ENCODE data around the gene SH3PXD2A. TPM values are rescaled to one million over a fixed set of nuclear protein-coding genes. Genes with fewer than 3 reads are reported as not detected.

SH3PXD2A gene
- total RNA-seq, 5 donors from 2014 or later (not counting 1 experiment from before 2014, with no cell fraction given) = 5.8 to 11.8 (median 9.8) TPM

DNA sequence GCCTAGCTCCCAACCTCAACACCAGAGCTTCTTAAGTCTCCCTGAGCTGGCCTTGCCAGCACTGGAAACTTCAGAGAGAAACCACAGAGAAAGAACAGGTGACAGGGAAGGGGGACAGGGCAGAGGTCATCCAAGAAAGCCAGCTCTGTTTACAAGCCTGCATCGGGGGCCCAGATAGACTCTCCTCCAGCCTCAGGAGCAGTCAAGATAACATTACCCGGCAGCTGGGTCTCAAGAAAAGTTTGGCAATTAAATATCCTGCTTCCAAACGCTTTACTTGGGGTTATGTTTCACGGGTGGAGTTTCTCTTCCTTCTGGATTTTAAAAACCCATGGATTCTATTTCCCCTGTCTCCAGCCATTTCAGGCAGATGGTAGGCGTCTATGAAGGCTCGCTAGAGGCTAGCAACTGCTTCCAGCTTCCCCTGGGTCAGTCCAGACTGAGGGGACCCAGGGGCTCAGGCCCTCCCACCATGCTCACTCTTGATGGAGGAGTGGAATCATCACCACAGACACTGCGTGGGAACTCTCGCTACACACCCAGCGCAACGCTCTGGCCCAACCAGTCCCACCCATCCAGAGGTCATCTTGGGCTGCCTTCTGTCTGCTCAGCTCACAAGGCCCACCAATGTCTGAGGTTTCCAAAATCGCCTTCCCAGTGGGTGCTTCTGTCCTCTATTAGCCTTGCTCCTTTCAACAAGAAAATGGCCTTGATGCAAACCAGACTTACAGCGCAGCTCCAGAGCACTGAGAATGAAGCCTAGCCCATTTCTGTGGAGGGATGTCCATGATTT, 48.8 kb downstream of the SH3PXD2A start:
- Mint-ChIP-seq H3K4me1 (peaks cover 10 to 16% (median 16%) of the 10 kb centered on the region in 3 donors), H3K36me3 (no peaks in the 10 kb centered on the region), H3K27ac (no peak overlapping the region), H3K27me3 (no peaks in the 10 kb centered on the region), H3K9me3 (no peaks in the 10 kb centered on the region), H3K4me3 (no peak overlapping the region)
- Histone ChIP-seq H3K27ac (ENCODE audit: low read length) (no peak overlapping the region), H3K9me3 (no peaks in the 10 kb centered on the region), H3K4me1 (ENCODE audit: control insufficient read depth in 1 of 2, extremely low read depth in 1 of 2, insufficient read depth in 2 of 2, low read length in 2 of 2) (peaks cover 7 to 10% of the 10 kb centered on the region in 2 experiments), H3K27me3 (replicated peaks in 1 of 2; ENCODE audit: control insufficient read depth in 2 of 2, extremely low read depth in 1 of 2, insufficient read depth in 2 of 2, low read length in 1 of 2) (peaks cover 0 to 6% of the 10 kb centered on the region in 2 experiments), H3K36me3 (ENCODE audit: control insufficient read depth in 2 of 2, extremely low read depth in 1 of 2, insufficient read depth in 1 of 2, low read length in 1 of 2) (no peaks in the 10 kb centered on the region), H3K4me3 (ENCODE audit: control insufficient read depth in 1 of 2, extremely low read depth in 1 of 2, low read length in 1 of 2) (no peak overlapping the region)
- ATAC-seq (replicated peaks in 1 of 4) = no peak
- ChIA-PET CTCF (no interaction called here), POLR2A (no interaction called here)
- DNase-seq = no peak
- WGBS (ENCODE audit: insufficient coverage) = 93% methylated on average over 7 of the region's 12 CpGs

DNA sequence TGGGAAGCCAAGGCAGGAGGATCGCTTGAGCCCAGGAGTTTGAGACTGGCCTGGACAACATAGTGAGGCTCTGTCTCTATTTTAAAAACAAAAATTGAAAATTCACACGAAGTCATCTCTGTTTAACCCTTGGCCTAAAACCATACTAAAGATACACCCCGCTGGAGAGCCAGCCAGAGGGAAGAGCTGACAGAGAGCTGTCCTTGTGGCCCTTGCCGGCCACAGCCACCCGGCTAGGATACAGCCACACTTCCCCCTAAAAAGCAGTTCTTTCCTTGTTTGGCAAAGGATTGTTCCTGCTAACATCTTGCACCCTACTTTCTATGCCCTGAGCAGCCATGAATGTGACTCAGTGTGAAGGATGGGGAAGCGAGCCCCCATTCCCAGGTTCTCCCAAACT, 49.6 kb downstream of the SH3PXD2A start:
- H3K36me3 Mint-ChIP-seq = no peaks in the 10 kb centered on the region
- Histone ChIP-seq H3K36me3 (ENCODE audit: control insufficient read depth in 2 of 2, extremely low read depth in 1 of 2, insufficient read depth in 1 of 2, low read length in 1 of 2) (no peaks in the 10 kb centered on the region), H3K4me3 (ENCODE audit: control insufficient read depth in 1 of 2, extremely low read depth in 1 of 2, low read length in 1 of 2) (no peak overlapping the region), H3K9me3 (no peaks in the 10 kb centered on the region), H3K27ac (ENCODE audit: low read length) (no peak overlapping the region), H3K4me1 (ENCODE audit: control insufficient read depth in 1 of 2, extremely low read depth in 1 of 2, insufficient read depth in 2 of 2, low read length in 2 of 2) (peaks cover 7 to 15% of the 10 kb centered on the region in 2 experiments), H3K27me3 (replicated peaks in 1 of 2; ENCODE audit: control insufficient read depth in 2 of 2, extremely low read depth in 1 of 2, insufficient read depth in 2 of 2, low read length in 1 of 2) (peaks cover 0 to 6% of the 10 kb centered on the region in 2 experiments)
- DNase-seq (no peak), ATAC-seq (replicated peaks in 1 of 4) (no peak)
- peaks cover 14 to 21% (median 21%) of the 10 kb centered on the region in 3 donors for H3K4me1 Mint-ChIP-seq
- CTCF ChIA-PET = no interaction called here
- no peaks in the 10 kb centered on the region for H3K9me3 Mint-ChIP-seq
- H3K4me3 Mint-ChIP-seq = no peak overlapping the region
- H3K27ac Mint-ChIP-seq = no peak overlapping the region
- H3K27me3 Mint-ChIP-seq = no peaks in the 10 kb centered on the region
- POLR2A ChIA-PET = no interaction called here
- WGBS (ENCODE audit: insufficient coverage) = 60% methylated on average over 2 of the region's 6 CpGs

DNA sequence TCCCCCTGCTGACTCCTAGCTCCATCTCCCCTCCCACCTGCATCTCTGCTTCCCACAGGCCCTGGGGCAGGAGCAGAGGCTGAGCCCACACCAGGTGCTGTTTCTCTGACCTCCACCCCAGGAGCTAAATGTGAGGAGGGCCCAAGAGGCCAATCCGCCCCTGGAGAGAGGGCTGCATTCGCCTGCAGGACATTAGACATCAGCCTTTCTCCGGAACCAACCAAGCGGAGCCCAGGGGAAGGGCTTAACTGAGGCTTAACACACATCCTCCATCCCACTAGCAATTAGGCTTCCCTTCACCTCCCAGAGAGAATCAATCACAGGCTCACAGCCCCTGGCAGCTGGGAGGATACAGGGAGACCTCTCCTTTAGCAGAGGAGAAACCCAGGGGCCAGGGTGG, 50.5 kb downstream of the SH3PXD2A start:
- DNase-seq = no peak
- H3K27ac Mint-ChIP-seq = no peak overlapping the region
- H3K4me1 Mint-ChIP-seq = peaks cover 23 to 30% (median 29%) of the 10 kb centered on the region in 3 donors
- H3K9me3 ChIP-seq = no peaks in the 10 kb centered on the region
- ChIA-PET POLR2A (no interaction called here), CTCF (interaction anchor here in 1 of 2 donors (0.7 kb wide), 1 partner anchor 11 kb away, joined by 5 read pairs; no protein-coding TSS in a partner anchor)
- no peaks in the 10 kb centered on the region for H3K27me3 Mint-ChIP-seq
- no peak overlapping the region for H3K4me3 Mint-ChIP-seq
- no peak overlapping the region for H3K27ac ChIP-seq (ENCODE audit: low read length)
- WGBS (ENCODE audit: insufficient coverage) = 100% methylated on average over 4 of the region's 4 CpGs
- no peaks in the 10 kb centered on the region for H3K9me3 Mint-ChIP-seq
- H3K4me3 ChIP-seq (ENCODE audit: control insufficient read depth in 1 of 2, extremely low read depth in 1 of 2, low read length in 1 of 2) = no peak overlapping the region
- H3K27me3 ChIP-seq (replicated peaks in 1 of 2; ENCODE audit: control insufficient read depth in 2 of 2, extremely low read depth in 1 of 2, insufficient read depth in 2 of 2, low read length in 1 of 2) = peaks cover 0 to 6% of the 10 kb centered on the region in 2 experiments
- peaks cover 11 to 24% of the 10 kb centered on the region in 2 experiments for H3K4me1 ChIP-seq (ENCODE audit: control insufficient read depth in 1 of 2, extremely low read depth in 1 of 2, insufficient read depth in 2 of 2, low read length in 2 of 2)
- no peak for ATAC-seq (replicated peaks in 1 of 4)
- H3K36me3 Mint-ChIP-seq = no peaks in the 10 kb centered on the region
- H3K36me3 ChIP-seq (ENCODE audit: control insufficient read depth in 2 of 2, extremely low read depth in 1 of 2, insufficient read depth in 1 of 2, low read length in 1 of 2) = no peaks in the 10 kb centered on the region

DNA sequence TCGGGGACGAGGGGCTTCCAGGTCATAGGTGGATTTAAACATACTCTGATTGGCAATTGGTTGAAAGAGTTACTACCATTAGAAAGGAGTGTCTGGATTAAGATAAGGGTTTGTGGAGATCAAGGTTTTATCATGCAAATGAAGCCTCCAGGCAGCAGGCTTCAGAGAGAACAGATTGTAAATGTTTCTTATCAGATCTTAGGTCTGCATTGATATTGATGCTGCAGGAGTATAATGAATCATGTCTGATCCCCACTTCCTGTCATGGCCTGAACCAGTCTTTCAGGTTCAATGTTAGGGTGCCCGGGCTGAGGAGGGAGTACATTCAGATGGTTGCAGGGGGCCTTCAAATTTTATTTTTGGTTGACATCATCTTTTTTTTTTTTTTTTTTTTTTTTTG, 51.4 kb downstream of the SH3PXD2A start:
- no peaks in the 10 kb centered on the region for H3K9me3 ChIP-seq
- WGBS (ENCODE audit: insufficient coverage) = 0% methylated on average over 1 of the region's 3 CpGs
- H3K27ac ChIP-seq (ENCODE audit: low read length) = no peak overlapping the region
- peak overlapping the region; percentile 68 to 69 for H3K27ac Mint-ChIP-seq
- no peaks in the 10 kb centered on the region for H3K36me3 Mint-ChIP-seq
- H3K4me1 Mint-ChIP-seq = peaks cover 23 to 34% (median 29%) of the 10 kb centered on the region in 3 donors
- no peaks in the 10 kb centered on the region for H3K36me3 ChIP-seq (ENCODE audit: control insufficient read depth in 2 of 2, extremely low read depth in 1 of 2, insufficient read depth in 1 of 2, low read length in 1 of 2)
- ChIA-PET CTCF (interaction anchor here in 1 of 2 donors (0.6 to 0.7 kb wide), 2 partner anchors 10 to 478 kb away, joined by 3 to 5 read pairs; no protein-coding TSS in a partner anchor), POLR2A (no interaction called here)
- DNase-seq = peak in 7 of 35 experiments; percentile 6 to 31 (median 17)
- ATAC-seq (replicated peaks in 1 of 4) = peak; percentile 79 to 89 (median 84)
- H3K27me3 ChIP-seq (replicated peaks in 1 of 2; ENCODE audit: control insufficient read depth in 2 of 2, extremely low read depth in 1 of 2, insufficient read depth in 2 of 2, low read length in 1 of 2) = peaks cover 0 to 6% of the 10 kb centered on the region in 2 experiments
- H3K4me3 Mint-ChIP-seq = no peak overlapping the region
- no peaks in the 10 kb centered on the region for H3K27me3 Mint-ChIP-seq
- no peak overlapping the region for H3K4me3 ChIP-seq (ENCODE audit: control insufficient read depth in 1 of 2, extremely low read depth in 1 of 2, low read length in 1 of 2)
- H3K4me1 ChIP-seq (ENCODE audit: control insufficient read depth in 1 of 2, extremely low read depth in 1 of 2, insufficient read depth in 2 of 2, low read length in 2 of 2) = peaks cover 11 to 25% of the 10 kb centered on the region in 2 experiments
- H3K9me3 Mint-ChIP-seq = no peaks in the 10 kb centered on the region

DNA sequence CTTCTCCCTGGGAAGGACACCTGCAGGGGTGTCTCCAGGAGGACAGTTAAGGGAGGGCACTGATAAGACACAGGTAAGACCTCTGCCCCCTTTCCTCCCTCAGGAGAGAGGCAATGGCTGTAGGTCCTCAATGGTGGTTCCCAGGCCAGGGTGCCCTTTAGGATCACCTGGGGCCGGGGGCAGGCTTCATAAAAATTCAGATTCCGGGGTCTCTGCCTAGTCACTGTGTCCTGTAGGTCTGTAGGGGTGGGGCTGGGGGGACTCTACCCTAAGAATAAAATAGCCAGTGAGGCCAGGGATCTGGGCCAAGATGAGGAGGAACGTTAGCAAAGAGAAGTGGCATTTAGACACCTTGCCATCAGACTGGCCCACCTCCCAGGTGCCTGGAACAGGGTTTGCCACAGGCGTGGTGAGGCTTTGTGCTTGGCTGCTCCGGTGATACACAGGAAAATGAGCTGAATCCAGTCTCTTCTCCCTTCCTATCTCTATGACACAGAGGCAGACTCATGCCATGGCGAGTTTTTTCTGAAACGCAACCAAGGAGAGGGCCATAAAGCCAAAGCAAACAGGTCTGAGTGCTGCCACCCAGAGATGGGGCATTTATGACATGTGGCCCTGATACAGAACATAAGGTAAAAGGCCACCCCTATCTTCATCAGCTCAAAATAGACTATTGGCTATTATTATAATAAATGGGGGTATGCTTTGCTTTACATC, 52.6 kb downstream of the SH3PXD2A start:
- Histone ChIP-seq H3K4me1 (ENCODE audit: control insufficient read depth in 1 of 2, extremely low read depth in 1 of 2, insufficient read depth in 2 of 2, low read length in 2 of 2) (peaks cover 11 to 25% of the 10 kb centered on the region in 2 experiments), H3K27me3 (replicated peaks in 1 of 2; ENCODE audit: control insufficient read depth in 2 of 2, extremely low read depth in 1 of 2, insufficient read depth in 2 of 2, low read length in 1 of 2) (peaks cover 0 to 6% of the 10 kb centered on the region in 2 experiments), H3K27ac (ENCODE audit: low read length) (no peak overlapping the region), H3K9me3 (no peaks in the 10 kb centered on the region), H3K36me3 (ENCODE audit: control insufficient read depth in 2 of 2, extremely low read depth in 1 of 2, insufficient read depth in 1 of 2, low read length in 1 of 2) (no peaks in the 10 kb centered on the region), H3K4me3 (ENCODE audit: control insufficient read depth in 1 of 2, extremely low read depth in 1 of 2, low read length in 1 of 2) (no peak overlapping the region)
- Mint-ChIP-seq H3K27ac (no peak overlapping the region), H3K4me1 (peaks cover 23 to 34% (median 29%) of the 10 kb centered on the region in 3 donors), H3K9me3 (no peaks in the 10 kb centered on the region), H3K27me3 (no peaks in the 10 kb centered on the region), H3K36me3 (no peaks in the 10 kb centered on the region), H3K4me3 (no peak overlapping the region)
- ChIA-PET CTCF (no interaction called here), POLR2A (no interaction called here)
- DNase-seq (no peak), ATAC-seq (replicated peaks in 1 of 4) (no peak)
- WGBS (ENCODE audit: insufficient coverage) = 77% methylated on average over 5 of the region's 7 CpGs

DNA sequence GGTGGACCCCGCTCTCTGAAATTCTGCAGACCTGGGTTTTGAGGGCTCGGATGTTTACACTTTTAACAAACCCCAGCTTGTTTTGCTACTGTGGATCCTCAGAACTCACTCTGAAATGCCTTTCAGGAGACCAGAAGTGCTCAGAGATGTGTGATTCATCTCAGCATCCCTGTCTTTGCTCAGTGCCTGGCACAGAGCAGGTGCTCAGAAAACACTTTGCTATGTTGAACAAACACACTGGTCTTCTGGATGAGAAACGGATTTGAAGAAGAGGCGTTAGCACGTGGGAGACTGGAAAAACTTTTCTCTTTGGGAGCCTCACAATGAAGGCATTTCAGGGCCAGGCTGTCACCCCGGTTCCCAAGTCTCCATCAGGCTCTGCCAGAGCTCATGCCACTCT, 53.3 kb downstream of the SH3PXD2A start:
- Mint-ChIP-seq H3K9me3 (no peaks in the 10 kb centered on the region), H3K4me1 (peaks cover 23 to 34% (median 29%) of the 10 kb centered on the region in 3 donors), H3K36me3 (no peaks in the 10 kb centered on the region), H3K27me3 (no peaks in the 10 kb centered on the region), H3K4me3 (no peak overlapping the region), H3K27ac (no peak overlapping the region)
- ChIA-PET CTCF (interaction anchor here in 1 of 2 donors (0.6 kb wide), 1 partner anchor 49 kb away, joined by 3 read pairs; no protein-coding TSS in a partner anchor), POLR2A (no interaction called here)
- Histone ChIP-seq H3K4me1 (ENCODE audit: control insufficient read depth in 1 of 2, extremely low read depth in 1 of 2, insufficient read depth in 2 of 2, low read length in 2 of 2) (peaks cover 11 to 25% of the 10 kb centered on the region in 2 experiments), H3K36me3 (ENCODE audit: control insufficient read depth in 2 of 2, extremely low read depth in 1 of 2, insufficient read depth in 1 of 2, low read length in 1 of 2) (no peaks in the 10 kb centered on the region), H3K27me3 (replicated peaks in 1 of 2; ENCODE audit: control insufficient read depth in 2 of 2, extremely low read depth in 1 of 2, insufficient read depth in 2 of 2, low read length in 1 of 2) (peaks cover 0 to 6% of the 10 kb centered on the region in 2 experiments), H3K9me3 (no peaks in the 10 kb centered on the region), H3K27ac (ENCODE audit: low read length) (no peak overlapping the region), H3K4me3 (ENCODE audit: control insufficient read depth in 1 of 2, extremely low read depth in 1 of 2, low read length in 1 of 2) (no peak overlapping the region)
- 61% methylated on average over 3 of the region's 6 CpGs for WGBS (ENCODE audit: insufficient coverage)
- ATAC-seq (replicated peaks in 1 of 4) (no peak), DNase-seq (no peak)

Measured in T-cell (primary cell).